Stimulated activated CD4-positive, alpha-beta T cell treated with anti-CD3 and anti-CD28 coated beads, Interleukin-2, amount 100 ng/mL, for 48 hours (primary cell): ENCODE measurements around the gene PEX7.
"Not testable (repeated sequence)": the region's sequence is repeated elsewhere in the genome, so short reads cannot be mapped to it uniquely, and the experiment has no call there.

ENCODE experiments used
- DNase-seq, 2 donors: peaks; one replicate each; pipeline ENCODE4 v3.0.0-alpha.2; 2020

The PEX7 gene, protein sequence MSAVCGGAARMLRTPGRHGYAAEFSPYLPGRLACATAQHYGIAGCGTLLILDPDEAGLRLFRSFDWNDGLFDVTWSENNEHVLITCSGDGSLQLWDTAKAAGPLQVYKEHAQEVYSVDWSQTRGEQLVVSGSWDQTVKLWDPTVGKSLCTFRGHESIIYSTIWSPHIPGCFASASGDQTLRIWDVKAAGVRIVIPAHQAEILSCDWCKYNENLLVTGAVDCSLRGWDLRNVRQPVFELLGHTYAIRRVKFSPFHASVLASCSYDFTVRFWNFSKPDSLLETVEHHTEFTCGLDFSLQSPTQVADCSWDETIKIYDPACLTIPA

GRCh38 chr6:136822376-136823127 is at the start of gene PEX7:
TSS of gene PEX7 (plus strand) at chr6:136822592. CDS start at chr6:136822666, 74 bp downstream.
- DNase-seq: peak; percentile 79 to 89

GRCh38 chr6:136772685-136773472 is 49.5 kb upstream of the PEX7 start:
- no peak for DNase-seq

- no peak for DNase-seq
Measured at GRCh38 chr6:136773473-136773796, 49.0 kb upstream of the PEX7 start.

- DNase-seq: no peak
Measured at GRCh38 chr6:136774228-136775041, 48.0 kb upstream of the PEX7 start.

GRCh38 chr6:136775081-136775480 is 47.3 kb upstream of the PEX7 start:
- no peak for DNase-seq

DNA sequence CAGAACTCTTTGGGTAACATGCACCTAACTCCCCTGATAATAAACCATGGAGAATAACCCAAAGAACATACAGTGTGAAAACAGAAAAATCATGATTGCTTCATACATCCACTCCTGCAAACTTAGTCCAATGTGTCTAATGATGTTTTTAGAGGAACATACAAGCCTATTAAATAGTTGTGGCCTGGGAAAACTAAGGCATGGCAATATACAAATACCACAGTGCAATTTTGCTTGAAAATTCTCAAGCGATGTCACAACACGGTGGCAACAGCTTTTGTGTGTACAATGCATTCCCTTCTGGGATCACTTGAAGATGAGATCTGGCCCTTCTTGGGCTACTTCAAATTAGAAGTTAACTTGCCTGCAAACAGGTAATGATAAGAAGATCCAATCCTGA is 46.8 kb upstream of the PEX7 start:
- no peak for DNase-seq

GRCh38 chr6:136777651-136778050 is 44.7 kb upstream of the PEX7 start:
- no peak for DNase-seq

DNA sequence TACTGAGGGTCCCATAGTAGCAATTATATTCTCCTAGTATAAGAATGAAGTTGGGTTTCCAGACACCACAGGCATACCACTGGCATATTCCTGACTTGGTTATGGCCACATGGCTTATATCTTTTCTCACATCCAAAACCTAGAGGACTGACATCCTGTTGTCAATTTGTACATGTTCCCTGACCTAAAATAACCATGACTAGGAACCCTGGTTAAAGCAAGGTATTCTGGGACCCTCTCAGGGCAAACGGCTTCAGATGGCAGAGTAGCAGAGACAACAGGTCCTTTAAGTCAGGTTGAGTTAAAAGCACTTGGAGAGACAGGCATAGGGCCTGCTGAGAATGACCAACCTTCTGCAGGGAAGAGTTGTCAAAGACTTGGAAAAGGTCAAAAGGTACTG is 42.7 kb upstream of the PEX7 start:
- DNase-seq: no peak

GRCh38 chr6:136780972-136781371 is 41.4 kb upstream of the PEX7 start:
- no peak for DNase-seq

GRCh38 chr6:136782021-136782770 is 40.2 kb upstream of the PEX7 start:
- no peak for DNase-seq

GRCh38 chr6:136783021-136783420 is 39.4 kb upstream of the PEX7 start:
- DNase-seq: no peak

DNA sequence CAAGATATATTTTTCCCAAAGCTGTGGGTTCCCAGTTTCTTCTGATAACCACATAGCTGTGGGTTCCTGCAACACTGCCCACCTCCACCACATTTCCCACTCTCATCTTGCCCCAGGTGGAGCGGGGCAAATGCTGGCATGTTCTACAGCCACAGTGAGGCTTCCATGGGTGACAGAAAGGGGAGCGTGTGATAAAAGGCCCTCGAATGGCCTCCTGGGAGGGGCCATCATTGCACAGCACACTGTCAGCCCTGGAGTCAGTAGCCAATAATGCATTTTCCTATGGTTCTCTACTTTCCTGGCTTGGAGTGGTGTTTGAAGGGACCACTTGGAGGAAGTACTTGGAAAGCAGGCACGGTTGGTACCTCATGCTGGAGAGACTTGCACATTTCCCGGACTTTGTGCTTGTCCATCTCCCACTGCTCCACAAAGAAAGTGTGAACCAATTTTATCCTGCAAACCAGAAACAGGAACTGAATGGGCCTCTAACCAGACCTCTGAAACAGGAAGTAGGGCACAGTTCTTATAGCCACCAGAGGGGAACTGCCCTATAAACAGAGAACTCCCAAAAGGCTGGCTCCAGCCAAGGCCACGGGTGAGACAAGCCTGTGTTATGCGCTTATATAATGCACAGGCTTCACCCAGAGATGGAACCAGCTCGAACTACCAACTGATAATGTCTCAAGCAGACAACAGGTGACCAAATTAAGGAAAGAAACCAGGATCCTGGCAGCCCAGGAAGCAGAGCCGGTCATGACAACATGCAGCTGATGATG is 38.7 kb upstream of the PEX7 start:
- no peak for DNase-seq

GRCh38 chr6:136784271-136784664 is 38.1 kb upstream of the PEX7 start:
- DNase-seq: no peak

- peak; percentile 34 to 40 for DNase-seq
Measured at GRCh38 chr6:136784910-136785746, 37.3 kb upstream of the PEX7 start.

GRCh38 chr6:136786658-136787057 is 35.7 kb upstream of the PEX7 start:
- DNase-seq: no peak

DNA sequence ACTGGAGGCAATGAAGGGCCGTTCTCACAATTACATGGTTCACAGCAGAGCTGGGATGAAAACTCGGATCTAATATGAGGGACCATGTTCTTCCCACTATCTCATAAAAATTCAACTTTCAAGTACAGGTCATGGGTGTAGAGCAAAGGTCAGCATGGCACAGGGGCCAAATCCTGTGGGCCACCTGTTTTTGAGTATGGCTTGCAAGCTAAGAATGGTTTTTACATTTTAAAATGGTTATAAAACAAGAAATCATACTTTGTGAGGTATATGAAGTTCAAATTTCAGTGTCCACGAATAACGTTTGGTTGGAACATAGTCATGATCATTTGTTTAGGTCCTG is 34.7 kb upstream of the PEX7 start:
- DNase-seq: no peak

GRCh38 chr6:136788069-136788902 is 34.1 kb upstream of the PEX7 start:
- no peak for DNase-seq

DNA sequence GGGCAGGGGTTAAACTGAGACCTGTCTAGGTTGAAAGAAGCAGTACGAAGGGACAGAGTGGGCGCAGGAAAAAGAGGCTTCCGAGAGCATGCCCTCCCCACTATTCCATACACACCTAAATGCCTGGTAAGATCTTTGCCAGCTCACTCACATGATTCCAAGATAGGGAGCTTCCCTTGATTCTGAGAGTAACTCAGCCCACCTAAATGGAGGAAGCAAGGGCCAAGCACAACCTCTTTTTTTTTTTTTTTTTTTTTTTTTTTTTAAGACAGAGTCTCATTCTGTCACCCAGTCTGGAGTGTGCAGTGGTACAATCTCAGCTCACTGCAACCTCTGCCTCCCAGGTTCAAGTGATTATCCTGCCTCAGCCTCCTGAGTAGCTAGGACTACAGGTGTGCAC is 33.0 kb upstream of the PEX7 start:
- not testable (repeated sequence) for DNase-seq
